D721Med (cell line): ENCODE data around the gene IPO5.

Source experiments
- DNase-seq: peaks from one replicate; pipeline ENCODE4 v3.0.0; 2011; ENCODE audit warnings: low spot score; ENCODE audit not compliant: insufficient read length
- FAIRE-seq: peaks from 2 replicates; lab custom pipeline; 2011; peaks lifted over from hg19 to GRCh38; lab: Jason Lieb, UNC
- TF ChIP-seq, protein P1 (sequence below): IDR thresholded peaks from 2 replicates; pipeline ENCODE4 v1.5.1; 2012; ENCODE audit warnings: mild to moderate bottlenecking, control low read depth; ENCODE audit not compliant: insufficient read depth; ENCODE audit errors: missing control alignments

IPO5 gene

DNA sequence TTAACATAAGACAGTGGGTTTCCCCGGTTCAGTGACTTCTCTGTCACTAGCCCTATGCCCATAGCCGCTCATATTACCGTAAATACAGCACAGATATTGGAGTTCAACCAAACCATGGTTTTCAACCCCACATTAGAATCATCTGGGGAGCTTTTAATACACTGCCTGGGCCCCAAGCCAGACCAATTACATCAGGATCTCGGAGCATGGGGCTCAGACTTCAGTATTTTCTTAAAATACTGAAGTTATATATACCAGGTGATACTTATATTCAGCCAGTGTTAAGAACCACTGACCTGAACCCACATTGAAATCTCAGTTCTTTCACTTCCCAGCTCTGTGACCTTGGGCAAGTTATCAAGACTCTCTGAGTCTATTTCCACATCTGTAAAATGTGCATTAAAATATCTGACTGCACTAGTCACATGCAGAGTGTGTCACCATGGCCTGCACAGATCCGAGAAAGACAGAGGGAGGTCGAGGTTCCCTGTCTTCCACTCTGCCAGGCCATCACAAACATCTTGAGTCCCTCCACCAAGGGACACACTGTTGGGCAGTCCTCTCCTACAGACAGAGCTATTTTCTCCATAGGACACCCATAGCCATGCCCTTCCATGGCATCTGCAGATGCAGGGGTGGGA is 32.2 kb upstream of the IPO5 start:
- DNase-seq = no peak
- TF ChIP-seq, protein P1, sequence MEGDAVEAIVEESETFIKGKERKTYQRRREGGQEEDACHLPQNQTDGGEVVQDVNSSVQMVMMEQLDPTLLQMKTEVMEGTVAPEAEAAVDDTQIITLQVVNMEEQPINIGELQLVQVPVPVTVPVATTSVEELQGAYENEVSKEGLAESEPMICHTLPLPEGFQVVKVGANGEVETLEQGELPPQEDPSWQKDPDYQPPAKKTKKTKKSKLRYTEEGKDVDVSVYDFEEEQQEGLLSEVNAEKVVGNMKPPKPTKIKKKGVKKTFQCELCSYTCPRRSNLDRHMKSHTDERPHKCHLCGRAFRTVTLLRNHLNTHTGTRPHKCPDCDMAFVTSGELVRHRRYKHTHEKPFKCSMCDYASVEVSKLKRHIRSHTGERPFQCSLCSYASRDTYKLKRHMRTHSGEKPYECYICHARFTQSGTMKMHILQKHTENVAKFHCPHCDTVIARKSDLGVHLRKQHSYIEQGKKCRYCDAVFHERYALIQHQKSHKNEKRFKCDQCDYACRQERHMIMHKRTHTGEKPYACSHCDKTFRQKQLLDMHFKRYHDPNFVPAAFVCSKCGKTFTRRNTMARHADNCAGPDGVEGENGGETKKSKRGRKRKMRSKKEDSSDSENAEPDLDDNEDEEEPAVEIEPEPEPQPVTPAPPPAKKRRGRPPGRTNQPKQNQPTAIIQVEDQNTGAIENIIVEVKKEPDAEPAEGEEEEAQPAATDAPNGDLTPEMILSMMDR = no peak
- FAIRE-seq = no peak

DNA sequence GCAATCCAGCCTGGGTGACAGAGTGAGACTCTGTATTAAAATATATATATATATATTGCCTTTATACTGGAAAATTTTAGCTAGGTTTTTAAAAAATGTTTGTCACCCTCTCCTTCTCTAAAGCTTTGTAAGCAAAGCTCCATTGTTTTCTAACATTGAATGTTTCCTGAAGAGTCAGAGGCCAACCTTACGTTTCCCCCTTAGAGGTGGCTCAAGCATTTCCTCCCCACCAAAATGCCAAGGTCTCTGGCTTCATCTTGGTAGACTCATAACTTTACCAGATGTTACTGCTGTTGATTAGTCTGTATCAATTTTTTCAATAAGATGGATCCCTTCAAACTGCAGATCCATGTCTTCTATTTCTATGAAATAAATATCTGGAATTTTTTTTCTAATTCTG is 25.2 kb upstream of the IPO5 start:
- DNase-seq (no peak), FAIRE-seq (no peak)
- TF ChIP-seq, protein P1 = no peak

DNA sequence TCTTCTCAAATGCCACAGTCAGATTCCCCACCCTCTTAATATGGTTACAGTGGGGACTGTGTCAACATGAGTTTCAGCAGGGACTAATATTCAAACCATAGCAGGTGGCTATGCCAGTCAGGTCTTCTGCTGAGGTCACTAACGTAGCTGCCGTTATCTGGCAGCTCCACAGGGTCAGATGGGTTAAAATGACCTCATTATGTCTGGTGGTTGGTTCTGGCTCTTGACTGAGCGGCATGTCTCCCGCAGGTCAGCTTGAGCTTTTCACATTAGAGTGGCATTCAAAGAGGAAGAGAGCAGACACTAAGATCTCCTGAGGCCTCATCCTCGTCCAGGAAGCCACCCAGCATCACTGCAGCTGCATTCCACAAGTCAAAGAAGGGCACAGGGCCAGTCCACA is 21.4 kb upstream of the IPO5 start:
- no peak for FAIRE-seq
- DNase-seq = no peak
- TF ChIP-seq, protein P1 = no peak

DNA sequence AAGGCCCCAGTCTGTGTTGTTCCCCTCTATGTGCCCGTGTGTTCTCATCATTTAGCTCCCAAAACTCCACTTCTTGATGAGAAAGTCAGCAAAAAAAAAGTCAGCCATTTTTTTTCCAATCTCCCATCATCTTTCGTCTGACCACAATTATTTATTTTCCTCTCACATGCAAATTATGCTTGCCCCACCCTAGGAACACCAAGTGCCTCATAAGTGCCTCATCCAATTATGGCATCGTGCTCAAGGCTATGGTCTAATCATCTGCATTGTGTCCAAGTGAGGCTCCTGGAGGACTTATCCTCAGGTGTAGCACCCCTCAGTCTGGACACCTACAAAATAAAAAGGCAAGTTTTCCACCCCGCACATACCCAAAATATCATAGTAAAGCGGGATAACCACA is 20.8 kb upstream of the IPO5 start:
- no peak for FAIRE-seq
- TF ChIP-seq, protein P1 = no peak
- DNase-seq = no peak

DNA sequence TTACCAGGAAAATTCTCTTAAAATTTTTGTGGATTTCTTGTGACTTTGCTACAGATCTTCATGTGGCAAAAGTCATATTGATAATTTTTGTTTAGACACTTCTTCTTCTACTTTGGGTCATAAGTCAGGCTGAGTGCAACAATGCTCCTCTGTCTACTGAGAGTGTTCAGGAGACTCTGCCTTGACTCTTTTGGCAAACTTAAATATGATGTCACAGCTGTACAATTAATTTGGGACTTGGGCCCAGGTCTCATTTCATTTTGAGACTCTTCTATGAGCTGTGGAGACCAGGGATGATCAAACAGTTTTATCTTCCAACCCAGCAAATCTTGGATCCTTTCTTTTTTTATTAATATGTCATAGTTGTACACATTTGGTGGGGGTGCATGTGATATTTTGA is 19.7 kb upstream of the IPO5 start:
- TF ChIP-seq, protein P1 = no peak
- no peak for FAIRE-seq
- no peak for DNase-seq

DNA sequence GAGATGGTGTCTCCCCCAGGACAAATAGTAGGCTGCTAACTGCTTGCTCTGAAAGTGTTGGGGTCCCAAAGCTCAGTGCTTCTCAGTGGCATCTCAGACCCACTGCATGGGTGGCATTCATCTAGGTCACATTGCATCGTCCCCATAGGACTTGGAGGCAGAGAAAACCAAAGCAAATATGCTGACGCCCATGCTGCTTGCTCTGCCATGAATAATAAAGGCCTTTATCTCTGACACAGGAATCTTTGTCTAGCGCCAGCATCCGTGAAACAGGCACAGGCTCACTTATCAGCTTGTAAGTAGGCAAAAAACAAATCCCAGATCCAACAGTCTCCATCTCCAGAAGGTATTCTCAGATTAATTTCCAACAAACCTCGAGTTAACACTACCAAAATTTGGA is 18.9 kb upstream of the IPO5 start:
- no peak for FAIRE-seq
- TF ChIP-seq, protein P1 = no peak
- no peak for DNase-seq

DNA sequence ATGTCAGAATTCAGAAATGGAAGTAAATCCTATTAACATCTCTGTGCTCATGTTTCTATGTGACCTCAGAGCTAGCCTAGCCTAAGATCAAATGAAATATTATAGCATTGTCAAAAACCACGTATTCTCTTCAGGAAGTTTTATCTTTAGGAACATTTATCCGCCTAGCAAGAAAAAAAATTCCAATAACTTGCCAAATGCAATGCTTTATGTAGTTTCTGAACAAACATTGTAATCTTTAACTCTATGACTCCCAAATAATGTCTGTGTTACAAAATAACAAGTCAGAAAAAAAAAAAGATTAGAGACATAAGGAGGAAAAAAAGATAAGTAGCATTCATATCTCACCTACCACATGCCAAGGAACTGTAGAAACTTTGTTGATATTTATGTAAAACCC is 18.4 kb upstream of the IPO5 start:
- FAIRE-seq (no peak), DNase-seq (no peak)
- TF ChIP-seq, protein P1 = no peak
